Peyer's patch (tissue), 4 donors: ENCODE measurements around the gene LTBP4. TPM values are rescaled to one million over a fixed set of nuclear protein-coding genes. Genes with fewer than 3 reads are reported as not detected.
A peak's percentile ranks its signal among the peaks of the same experiment; 100 is the strongest.

Source experiments
- DNase-seq, 3 donors: peaks; one replicate each; pipeline ENCODE4 v3.0.0-alpha.2; 2017 to 2019
- H3K27ac ChIP-seq, 4 donors: fragments of 200-600 bp; sonication (generic); one replicate each; pipeline ENCODE4 v1.5.1; 2016 to 2019
- H3K27me3 ChIP-seq, 2 donors: fragments of 200-600 bp; sonication (generic); one replicate each; pipeline ENCODE4 v1.5.1; 2019
- H3K36me3 ChIP-seq, 3 donors: fragments of 200-600 bp; sonication (generic); one replicate each; pipeline ENCODE4 v1.5.1; 2016 to 2019
- H3K4me1 ChIP-seq, 4 donors: fragments of 200-600 bp; sonication (generic); one replicate each; pipeline ENCODE4 v1.5.1; 2016 to 2019
- H3K4me3 ChIP-seq, 4 donors: fragments of 200-600 bp; sonication (generic); 1 replicate in 3 of 4; 2 replicates in 1 of 4; pipeline ENCODE4 v1.5.1; 2016 to 2019; ENCODE audit warnings: mild to moderate bottlenecking in 1 of 4
- H3K9me3 ChIP-seq, 4 donors: fragments of 200-600 bp; sonication (generic); one replicate each; pipeline ENCODE4 v1.5.1; 2016 to 2019; ENCODE audit warnings: mild to moderate bottlenecking in 1 of 4
- POLR2A ChIP-seq, 2 donors: fragments of 450-650 bp; IDR thresholded peaks; one replicate each; pipeline ENCODE4 v1.5.1; 2017; ENCODE audit warnings: antibody characterized with exemption in 2 of 2, mild to moderate bottlenecking in 2 of 2, moderate library complexity in 2 of 2
- total RNA-seq, 4 donors: library from RNA; depleted of rRNA; stranded (reverse); fragments of >200 nt; gene quantifications; one replicate each; pipeline ENCODE4 v1.1.0, GENCODE V29; 2016
- TF ChIP-seq, protein P1 (sequence below), 6 experiments: fragments of 450-650 bp in 4 of 6; fragments of 200-600 bp in 2 of 6; sonication (generic) in 1 of 6; IDR thresholded peaks; one replicate each; pipeline ENCODE4 v1.5.1; 2017 to 2019; ENCODE audit warnings: antibody characterized with exemption in 6 of 6, mild to moderate bottlenecking in 3 of 6, moderate library complexity in 1 of 6

LTBP4 gene
- total RNA-seq, 4 donors from 2014 or later: 164 to 484 (median 329) TPM

GRCh38 chr19:40659566-40659965, 58.4 kb downstream of the LTBP4 start:
- Histone ChIP-seq H3K27ac (peak overlapping the region in 2 of 4 donors; percentile 22 to 55), H3K4me3 (no peak overlapping the region), H3K27me3 (no peaks in the 10 kb centered on the region), H3K36me3 (no peaks in the 10 kb centered on the region), H3K9me3 (no peaks in the 10 kb centered on the region), H3K4me1 (peaks cover 0 to 15% (median 1%) of the 10 kb centered on the region in 4 donors)
- TF ChIP-seq, protein P1, sequence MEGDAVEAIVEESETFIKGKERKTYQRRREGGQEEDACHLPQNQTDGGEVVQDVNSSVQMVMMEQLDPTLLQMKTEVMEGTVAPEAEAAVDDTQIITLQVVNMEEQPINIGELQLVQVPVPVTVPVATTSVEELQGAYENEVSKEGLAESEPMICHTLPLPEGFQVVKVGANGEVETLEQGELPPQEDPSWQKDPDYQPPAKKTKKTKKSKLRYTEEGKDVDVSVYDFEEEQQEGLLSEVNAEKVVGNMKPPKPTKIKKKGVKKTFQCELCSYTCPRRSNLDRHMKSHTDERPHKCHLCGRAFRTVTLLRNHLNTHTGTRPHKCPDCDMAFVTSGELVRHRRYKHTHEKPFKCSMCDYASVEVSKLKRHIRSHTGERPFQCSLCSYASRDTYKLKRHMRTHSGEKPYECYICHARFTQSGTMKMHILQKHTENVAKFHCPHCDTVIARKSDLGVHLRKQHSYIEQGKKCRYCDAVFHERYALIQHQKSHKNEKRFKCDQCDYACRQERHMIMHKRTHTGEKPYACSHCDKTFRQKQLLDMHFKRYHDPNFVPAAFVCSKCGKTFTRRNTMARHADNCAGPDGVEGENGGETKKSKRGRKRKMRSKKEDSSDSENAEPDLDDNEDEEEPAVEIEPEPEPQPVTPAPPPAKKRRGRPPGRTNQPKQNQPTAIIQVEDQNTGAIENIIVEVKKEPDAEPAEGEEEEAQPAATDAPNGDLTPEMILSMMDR (IDR thresholded peaks at IDR 0.05): no peak
- TF ChIP-seq POLR2A (IDR thresholded peaks at IDR 0.05): no peak
- DNase-seq: no peak

DNA sequence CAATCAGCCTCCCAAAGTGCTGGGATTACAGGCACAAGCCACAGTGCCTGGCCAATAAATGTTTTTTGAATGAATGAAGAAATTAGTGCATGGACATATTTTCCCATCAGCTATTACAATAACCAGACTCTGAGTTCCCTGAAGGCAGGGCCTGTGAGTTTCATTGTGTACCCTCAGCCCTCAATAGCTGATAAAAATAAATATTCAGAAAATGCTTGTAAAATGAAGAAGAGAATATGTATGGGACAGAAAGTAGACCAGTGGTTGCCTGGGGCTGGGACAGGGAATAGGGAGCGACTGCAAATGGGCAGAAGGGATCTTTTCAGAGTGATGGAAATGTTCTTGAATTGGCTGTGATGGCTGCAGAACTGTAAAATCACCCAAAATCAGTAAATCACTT, 60.4 kb downstream of the LTBP4 start:
- H3K27me3 ChIP-seq: no peaks in the 10 kb centered on the region
- no peaks in the 10 kb centered on the region for H3K9me3 ChIP-seq
- peaks cover 0 to 15% (median 1%) of the 10 kb centered on the region in 4 donors for H3K4me1 ChIP-seq
- H3K36me3 ChIP-seq: no peaks in the 10 kb centered on the region
- TF ChIP-seq POLR2A (IDR thresholded peaks at IDR 0.05): no peak
- TF ChIP-seq, protein P1 (IDR thresholded peaks at IDR 0.05): no peak
- DNase-seq: no peak
- no peak overlapping the region for H3K4me3 ChIP-seq
- H3K27ac ChIP-seq: no peak overlapping the region

DNA sequence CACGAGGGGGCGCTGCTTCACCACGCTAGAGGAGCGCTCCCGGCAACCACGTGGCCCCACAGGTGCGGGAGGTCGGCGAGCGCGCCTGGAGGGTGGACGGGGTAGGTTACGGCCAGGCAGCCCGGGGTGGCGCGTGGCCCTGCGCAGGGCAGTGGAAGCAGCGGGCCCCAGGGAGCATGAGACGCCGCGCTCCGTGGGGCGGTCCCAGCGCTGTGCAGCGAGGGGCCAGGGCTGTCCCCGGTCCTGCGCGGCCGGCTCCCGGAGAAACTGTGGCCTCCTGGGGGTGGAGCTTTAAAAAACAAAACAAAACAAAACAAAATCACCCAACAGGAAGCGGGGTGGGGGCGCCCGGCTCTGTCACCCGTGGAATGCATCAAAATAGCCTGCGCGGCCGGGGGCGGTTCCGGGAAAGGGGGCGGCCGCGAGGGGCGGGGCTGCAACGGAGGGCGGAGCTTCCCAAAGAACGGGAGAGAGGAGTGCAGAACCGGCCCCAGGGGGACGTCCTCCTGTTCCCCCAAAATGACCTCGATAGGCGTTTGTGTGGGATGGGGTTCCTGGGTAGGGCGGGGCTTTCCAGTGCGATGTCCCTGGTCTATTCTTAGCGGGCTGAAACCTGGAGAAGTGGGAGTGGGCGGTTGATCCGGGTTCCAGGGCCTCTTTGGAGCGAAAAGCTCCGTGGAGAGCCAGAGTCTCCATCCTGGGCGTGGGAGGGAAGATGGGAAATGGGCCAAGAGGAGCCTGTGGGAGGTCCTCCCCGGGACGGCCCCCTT, 61.9 kb downstream of the LTBP4 start:
- no peaks in the 10 kb centered on the region for H3K9me3 ChIP-seq
- DNase-seq: peak; percentile 94 to 97 (median 95)

GRCh38 chr19:40663695-40664692, 62.8 kb downstream of the LTBP4 start:
- H3K27me3 ChIP-seq: no peaks in the 10 kb centered on the region
- DNase-seq: peak in 1 of 3 donors; percentile 40
- H3K36me3 ChIP-seq: peaks cover 0 to 16% (median 0%) of the 10 kb centered on the region in 3 donors
- no peaks in the 10 kb centered on the region for H3K9me3 ChIP-seq
- peak overlapping the region; percentile 57 to 87 (median 64) for H3K4me3 ChIP-seq
- H3K27ac ChIP-seq: peak overlapping the region; percentile 78 to 92 (median 90)
- TF ChIP-seq, protein P1 (IDR thresholded peaks at IDR 0.05): no peak
- TF ChIP-seq POLR2A (IDR thresholded peaks at IDR 0.05): no peak
- peaks cover 0 to 15% (median 1%) of the 10 kb centered on the region in 4 donors for H3K4me1 ChIP-seq

More for the DNA sequence above, 61.9 kb downstream of the LTBP4 start:
- H3K4me1 ChIP-seq: peaks cover 0 to 15% (median 1%) of the 10 kb centered on the region in 4 donors
- peak overlapping the region; percentile 78 to 92 (median 90) for H3K27ac ChIP-seq
- H3K27me3 ChIP-seq: no peaks in the 10 kb centered on the region
- peaks cover 0 to 9% (median 0%) of the 10 kb centered on the region in 3 donors for H3K36me3 ChIP-seq
- TF ChIP-seq, protein P1 (IDR thresholded peaks at IDR 0.05): peak; percentile 98 to 99 (median 98)
- no peak for TF ChIP-seq POLR2A (IDR thresholded peaks at IDR 0.05)
- peak overlapping the region; percentile 57 to 87 (median 64) for H3K4me3 ChIP-seq

- H3K36me3 ChIP-seq: peaks cover 0 to 45% (median 0%) of the 10 kb centered on the region in 3 donors
- no peaks in the 10 kb centered on the region for H3K9me3 ChIP-seq
- DNase-seq: no peak
- TF ChIP-seq, protein P1 (IDR thresholded peaks at IDR 0.05): no peak
- TF ChIP-seq POLR2A (IDR thresholded peaks at IDR 0.05): no peak
- H3K4me1 ChIP-seq: peaks cover 0 to 15% (median 1%) of the 10 kb centered on the region in 4 donors
- no peak overlapping the region for H3K27ac ChIP-seq
- no peak overlapping the region for H3K4me3 ChIP-seq
- no peaks in the 10 kb centered on the region for H3K27me3 ChIP-seq
Measured at GRCh38 chr19:40666803-40667438, 65.8 kb downstream of the LTBP4 start.
